HepG2 (cell line): ENCODE results near the gene INO80B. TPM values are rescaled to one million over a fixed set of nuclear protein-coding genes. Genes with fewer than 3 reads are reported as not detected.

Experiments
- ATAC-seq: fragments of 200-7000 bp; cut with Tn5 transposase; 3 replicates; pipeline ENCODE4 v1.9.1; 2020; ENCODE audit warnings: mild to moderate bottlenecking, moderate library complexity
- BruUV-seq: library from RNA; stranded (reverse); fragments of 400-500 nt; replicated peaks from 2 replicates; lab custom pipeline; 2021; lab: Mats Ljungman, UMichigan
- CTCF ChIA-PET: fragments of 300-600 bp; formaldehyde crosslinking; extraction: SDS; loops from one replicate; lab custom pipeline; 2021; ENCODE audit warnings: low total read pairs, inconsistent platforms, low intra/inter-chr PET ratio; lab: Yijun Ruan, JAX
- POLR2A ChIA-PET: fragments of 350-600 bp; sonication (Branson Sonifier 250); formaldehyde crosslinking; loops from one replicate; lab custom pipeline; 2020; ENCODE audit warnings: antibody characterized with exemption, inconsistent platforms; lab: Yijun Ruan, JAX
- DNase-seq: peaks from one replicate; pipeline ENCODE4 v3.0.0-alpha.2; 2015; ENCODE audit warnings: low spot score
- FAIRE-seq: peaks from 3 replicates; lab custom pipeline; 2011; peaks lifted over from hg19 to GRCh38; lab: Jason Lieb, UNC
- H2AFZ ChIP-seq: one replicate; pipeline ENCODE4 v1.6.1; 2011; ENCODE audit warnings: low read length, inconsistent platforms
- H3K27ac ChIP-seq: fragments of 300-600 bp; 3 replicates; pipeline ENCODE4 v1.8.0; 2011; ENCODE audit warnings: mixed run types, mild to moderate bottlenecking, mixed read lengths, low read length, inconsistent platforms; ENCODE audit not compliant: insufficient read depth; ENCODE audit errors: extremely low read length
- H3K27me3 ChIP-seq, 2 experiments: fragments of 200-600 bp in 1 of 2; 2 replicates in 1 of 2; 3 replicates in 1 of 2; pipeline versions ENCODE4 v1.6.0 to v1.8.0; 2011; ENCODE audit warnings: low read length in 2 of 2, mild to moderate bottlenecking in 2 of 2, moderate library complexity in 2 of 2, inconsistent platforms in 1 of 2; ENCODE audit not compliant: insufficient read depth in 2 of 2, control insufficient read depth in 1 of 2
- H3K36me3 ChIP-seq, 2 experiments: fragments of 200-600 bp in 1 of 2; replicated peaks in 1 of 2; 2 replicates in 1 of 2; 3 replicates in 1 of 2; pipeline versions ENCODE4 v1.5.1 to v1.8.0; 2011; ENCODE audit warnings: low read length in 2 of 2, inconsistent platforms in 1 of 2; ENCODE audit not compliant: insufficient read depth in 2 of 2, control insufficient read depth in 1 of 2
- H3K4me1 ChIP-seq: 2 replicates; pipeline ENCODE4 v1.5.1; 2012; ENCODE audit warnings: low read length, inconsistent platforms; ENCODE audit not compliant: insufficient read depth
- H3K4me2 ChIP-seq: 2 replicates; pipeline ENCODE4 v1.6.0; 2011; ENCODE audit warnings: low read depth, low read length, inconsistent platforms
- H3K4me3 ChIP-seq, 3 experiments: fragments of 200-600 bp in 1 of 3; sonication (generic), shearing (Covaris generic) in 1 of 3; replicated peaks in 1 of 3; 2 replicates each; pipeline ENCODE4 v1.5.1; 2011 to 2016; ENCODE audit warnings: low read length in 3 of 3, inconsistent platforms in 2 of 3, low read depth in 2 of 3, mild to moderate bottlenecking in 2 of 3, control low read depth in 1 of 3, mixed read lengths in 1 of 3; ENCODE audit not compliant: insufficient read depth in 1 of 3
- H3K79me2 ChIP-seq: one replicate; pipeline ENCODE4 v1.6.1; 2011; ENCODE audit warnings: low read length, inconsistent platforms; ENCODE audit not compliant: insufficient read depth
- H3K9ac ChIP-seq: 2 replicates; pipeline ENCODE4 v1.6.0; 2011; ENCODE audit warnings: mild to moderate bottlenecking, low read depth, low read length, inconsistent platforms; ENCODE audit not compliant: insufficient read depth
- H3K9me3 ChIP-seq: 2 replicates; pipeline ENCODE4 v1.5.1; 2012; ENCODE audit warnings: mild to moderate bottlenecking, low read length
- H4K20me1 ChIP-seq: 2 replicates; pipeline ENCODE4 v1.6.0; 2011; ENCODE audit warnings: inconsistent platforms, mild to moderate bottlenecking, low read length, moderate library complexity; ENCODE audit not compliant: insufficient read depth
- CREM ChIP-seq, 2 experiments: sonication (generic) in 1 of 2; formaldehyde crosslinking in 1 of 2; IDR thresholded peaks; 2 replicates each; pipeline versions ENCODE4 v1.4.0 to v1.6.1; 2016 to 2020; ENCODE audit warnings: antibody characterized with exemption in 1 of 2, mild to moderate bottlenecking in 1 of 2, missing genetic modification reagents in 1 of 2
- EED ChIP-seq: sonication (generic); formaldehyde crosslinking; IDR thresholded peaks from 2 replicates; pipeline ENCODE4 v1.5.0; 2020; ENCODE audit warnings: mild to moderate bottlenecking, missing genetic modification reagents
- ETV5 ChIP-seq: IDR thresholded peaks from 2 replicates; pipeline ENCODE4 v1.6.1; 2018; ENCODE audit warnings: missing biosample characterization, missing genetic modification reagents, inconsistent platforms, borderline replicate concordance
- HMG20B ChIP-seq: conservative IDR thresholded peaks from 2 replicates; pipeline ENCODE4 v1.6.1; 2016; ENCODE audit warnings: missing genetic modification reagents, missing compliant biosample characterization
- HNF4G ChIP-seq, 2 experiments: sonication (generic) in 1 of 2; formaldehyde crosslinking in 1 of 2; IDR thresholded peaks; 2 replicates each; pipeline versions ENCODE4 v1.4.0 to v1.6.1; 2011 to 2020; ENCODE audit warnings: borderline replicate concordance in 2 of 2, low read depth in 2 of 2, mild to moderate bottlenecking in 2 of 2, low read length in 1 of 2, missing genetic modification reagents in 1 of 2, moderate library complexity in 1 of 2
- JUNB ChIP-seq: sonication (generic); formaldehyde crosslinking; IDR thresholded peaks from 2 replicates; pipeline ENCODE4 v1.8.0; 2022; ENCODE audit warnings: missing genetic modification reagents, mild to moderate bottlenecking, borderline replicate concordance
- PLRG1 ChIP-seq: fragments of 450-650 bp; conservative IDR thresholded peaks from 2 replicates; pipeline ENCODE4 v1.6.1; 2016
- STAT5B ChIP-seq: sonication (generic); formaldehyde crosslinking; IDR thresholded peaks from 2 replicates; pipeline ENCODE4 v1.4.0; 2020; ENCODE audit warnings: missing genetic modification reagents
- ZFP37 ChIP-seq: sonication (generic); formaldehyde crosslinking; IDR thresholded peaks from 2 replicates; pipeline ENCODE4 v1.4.0; 2020; ENCODE audit warnings: missing genetic modification reagents, borderline replicate concordance
- ZFP62 ChIP-seq: sonication (generic); formaldehyde crosslinking; IDR thresholded peaks from 2 replicates; pipeline ENCODE4 v1.4.0; 2020; ENCODE audit warnings: missing genetic modification reagents
- ZNF317 ChIP-seq: sonication (generic); formaldehyde crosslinking; IDR thresholded peaks from 2 replicates; pipeline ENCODE4 v1.5.0; 2020; ENCODE audit warnings: mild to moderate bottlenecking, missing genetic modification reagents
- ZNF577 ChIP-seq: sonication (generic); formaldehyde crosslinking; IDR thresholded peaks from 2 replicates; pipeline ENCODE4 v1.4.0; 2020; ENCODE audit warnings: mild to moderate bottlenecking, low read depth, missing genetic modification reagents, borderline replicate concordance
- ZNF788 ChIP-seq: sonication (generic); formaldehyde crosslinking; IDR thresholded peaks from 2 replicates; pipeline ENCODE4 v1.5.0; 2020; ENCODE audit warnings: mild to moderate bottlenecking, missing genetic modification reagents, borderline replicate concordance
- WGBS: methylation state at CpG from one replicate; pipeline ENCODE4 v1.1.6; 2017; ENCODE audit warnings: low lambda C conversion rate; 5-methylcytosine and 5-hydroxymethylcytosine counted together
- in situ Hi-C: cut with HindIII; loops from 2 replicates; pipeline ENCODE4 v1.10.0; 2017; ENCODE audit warnings: low pct_unique_long_range_greater_than_20kb; ENCODE audit not compliant: extremely low pct_ligation_motif_present
- intact Hi-C: fragments of 100-400 bp; cut with micrococcal nuclease; formaldehyde crosslinking; loops from one replicate; pipeline ENCODE4 v1.10.0; 2022; ENCODE audit not compliant: unreplicated experiment
- polyA plus RNA-seq, 8 experiments: library from polyadenylated mRNA; depleted of rRNA in 3 of 8; stranded (reverse) in 7 of 8; unstranded in 1 of 8; fragments of >200 nt; fragmentation: Illumina TruSeq in 4 of 8; extraction: Trizol in 4 of 8; gene quantifications; 2 replicates each; pipeline versions ENCODE4 v1.2.1 to v1.2.3, GENCODE V29; 2011 to 2016; ENCODE audit warnings: low read depth in 4 of 8, missing spikeins in 1 of 8, mixed read lengths in 1 of 8; ENCODE audit not compliant: insufficient read depth in 1 of 8
- total RNA-seq, 5 experiments: library from RNA; depleted of rRNA; stranded (reverse); fragments of >200 nt; fragmentation: Illumina TruSeq; extraction: Trizol; gene quantifications; 2 replicates each; pipeline ENCODE4 v1.2.3, GENCODE V29; 2016; ENCODE audit warnings: low read depth in 1 of 5
- TF ChIP-seq, protein P1 (sequence below): sonication (generic); formaldehyde crosslinking; IDR thresholded peaks from 2 replicates; pipeline ENCODE4 v1.4.0; 2020; ENCODE audit warnings: missing genetic modification reagents, low read depth, mild to moderate bottlenecking, borderline replicate concordance
- TF ChIP-seq, protein P2 (sequence below): sonication (generic); formaldehyde crosslinking; IDR thresholded peaks from 2 replicates; pipeline ENCODE4 v1.5.0; 2020; ENCODE audit warnings: mild to moderate bottlenecking, missing genetic modification reagents, moderate library complexity

INO80B gene
- total and polyA plus RNA-seq, 2 of the 13 experiments (the other 11 are each of a cell fraction or from before 2014, with no cell fraction given): 6.2 to 14.5 TPM

GRCh38 chr2:74471332-74472065 is 16.6 kb downstream of the INO80B start (continued):
- TF ChIP-seq, protein P1, sequence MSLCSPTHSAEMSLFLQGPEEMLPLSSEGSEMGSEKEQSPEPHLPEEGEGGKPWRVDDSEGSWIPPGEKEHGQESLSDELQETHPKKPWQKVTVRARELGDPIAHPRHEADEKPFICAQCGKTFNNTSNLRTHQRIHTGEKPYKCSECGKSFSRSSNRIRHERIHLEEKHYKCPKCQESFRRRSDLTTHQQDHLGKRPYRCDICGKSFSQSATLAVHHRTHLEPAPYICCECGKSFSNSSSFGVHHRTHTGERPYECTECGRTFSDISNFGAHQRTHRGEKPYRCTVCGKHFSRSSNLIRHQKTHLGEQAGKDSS (CRISPR knock-in tag): no peak

- H2AFZ ChIP-seq: peak within 1 kb of the TSS; percentile 21
- peak within 1 kb of the TSS; percentile 86 for H3K9ac ChIP-seq
- no peaks in the 10 kb centered on the region for H3K9me3 ChIP-seq
- intact Hi-C loops (loop anchor here (1.0 to 2.0 kb wide), 2 partner anchors 14 to 57 kb away; partner anchors contain the start of genes AUP1, HTRA2 and WBP1), in situ Hi-C loops (no loop called here)
- BruUV-seq: TSS peak; percentile 67
- H3K27me3 ChIP-seq: no peaks in the 10 kb centered on the region; a peak in 1 of 5 replicates
- H4K20me1 ChIP-seq: no peaks in the 10 kb centered on the region
- ChIA-PET POLR2A (interaction anchor here (0.8 to 20.6 kb wide), 19 partner anchors 9 to 273 kb away, joined by 3 to 795 read pairs (median 9); partner anchors contain the start of genes AUP1, CCDC142, DQX1 and HTRA2), CTCF (no interaction called here)
- DNase-seq: peak; percentile 92
- peak; percentile 78 for FAIRE-seq
- 2% methylated on average over 62 of the region's 66 CpGs for WGBS
- peak within 1 kb of the TSS; percentile 67 to 91 (median 83) for H3K4me3 ChIP-seq
- H3K79me2 ChIP-seq: peaks cover 4% of the 10 kb centered on the region
- H3K27ac ChIP-seq: peak within 1 kb of the TSS; percentile 83
- peak within 1 kb of the TSS; percentile 95 for H3K4me2 ChIP-seq
- H3K36me3 ChIP-seq: peaks cover 7 to 16% of the 10 kb centered on the region in 2 experiments
- ATAC-seq: peak; percentile 87
- peaks cover 52% of the 10 kb centered on the region for H3K4me1 ChIP-seq
- peak; percentile 96 for TF ChIP-seq STAT5B (CRISPR knock-in tag)
- 0 out of 2 replicates have a peak, but pooled peaks have one; percentile 77 for TF ChIP-seq ZNF577 (CRISPR knock-in tag)
- no peak for TF ChIP-seq ZFP62 (CRISPR knock-in tag)
- TF ChIP-seq HMG20B: peak; percentile 28; the same call in 1 of the 2 replicates
- no peak for TF ChIP-seq HNF4G (IDR thresholded peaks at IDR 0.05; ENCODE audit: borderline replicate concordance, low read depth, low read length)
- peak; percentile 92 for TF ChIP-seq HNF4G (CRISPR knock-in tag; IDR thresholded peaks at IDR 0.05; ENCODE audit: borderline replicate concordance, low read depth)
- TF ChIP-seq CREM (IDR thresholded peaks at IDR 0.05): peak; percentile 94
- no peak for TF ChIP-seq CREM (CRISPR knock-in tag; IDR thresholded peaks at IDR 0.05)
- TF ChIP-seq, protein P2, sequence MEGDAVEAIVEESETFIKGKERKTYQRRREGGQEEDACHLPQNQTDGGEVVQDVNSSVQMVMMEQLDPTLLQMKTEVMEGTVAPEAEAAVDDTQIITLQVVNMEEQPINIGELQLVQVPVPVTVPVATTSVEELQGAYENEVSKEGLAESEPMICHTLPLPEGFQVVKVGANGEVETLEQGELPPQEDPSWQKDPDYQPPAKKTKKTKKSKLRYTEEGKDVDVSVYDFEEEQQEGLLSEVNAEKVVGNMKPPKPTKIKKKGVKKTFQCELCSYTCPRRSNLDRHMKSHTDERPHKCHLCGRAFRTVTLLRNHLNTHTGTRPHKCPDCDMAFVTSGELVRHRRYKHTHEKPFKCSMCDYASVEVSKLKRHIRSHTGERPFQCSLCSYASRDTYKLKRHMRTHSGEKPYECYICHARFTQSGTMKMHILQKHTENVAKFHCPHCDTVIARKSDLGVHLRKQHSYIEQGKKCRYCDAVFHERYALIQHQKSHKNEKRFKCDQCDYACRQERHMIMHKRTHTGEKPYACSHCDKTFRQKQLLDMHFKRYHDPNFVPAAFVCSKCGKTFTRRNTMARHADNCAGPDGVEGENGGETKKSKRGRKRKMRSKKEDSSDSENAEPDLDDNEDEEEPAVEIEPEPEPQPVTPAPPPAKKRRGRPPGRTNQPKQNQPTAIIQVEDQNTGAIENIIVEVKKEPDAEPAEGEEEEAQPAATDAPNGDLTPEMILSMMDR: peak; percentile 42; the same call in 1 of the 2 replicates
- peak; percentile 85; the same call in 1 of the 2 replicates for TF ChIP-seq ZFP37 (CRISPR knock-in tag)
- TF ChIP-seq PLRG1: no peak
- peak; percentile 98 for TF ChIP-seq ZNF788 (CRISPR knock-in tag)
- TF ChIP-seq EED: peak; percentile 95
- TF ChIP-seq JUNB: no peak
- TF ChIP-seq ZNF317 (CRISPR knock-in tag): peak; percentile 88; the same call in 1 of the 2 replicates
- peak; percentile 98 for TF ChIP-seq ETV5 (CRISPR knock-in tag)
These were observed 17.4 kb downstream of the INO80B start, which contains the start of gene MRPL53 for GRCh38 chr2:74472086-74472944. Gene MRPL53, minus strand, starts transcription at chr2:74472680. Its CDS starts 20 bp downstream, at chr2:74472660.
